ENCODE results near the gene SLC6A6.

DNA sequence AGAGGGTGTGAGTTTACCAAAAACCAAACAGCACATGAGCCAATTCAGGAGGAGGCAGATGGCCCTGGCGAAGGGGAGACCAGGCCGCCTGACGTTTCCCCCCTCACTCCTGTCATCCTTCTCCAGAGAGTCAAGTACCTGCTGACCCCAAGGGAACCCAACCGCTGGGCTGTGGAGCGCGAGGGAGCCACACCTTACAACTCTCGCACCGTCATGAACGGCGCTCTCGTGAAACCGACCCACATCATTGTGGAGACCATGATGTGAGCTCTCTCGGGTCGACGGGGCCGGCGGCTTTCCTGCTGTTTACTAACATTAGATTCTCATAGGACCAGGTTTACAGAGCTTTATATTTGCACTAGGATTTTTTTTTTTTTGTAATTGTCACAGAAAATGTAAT is 82.3 kb downstream of the SLC6A6 start:
- TF ChIP-seq CTCF (IDR thresholded peaks at IDR 0.05): no peak
- TF ChIP-seq POLR2A (IDR thresholded peaks at IDR 0.05): no peak

All from esophagus squamous epithelium (tissue), 4 donors.